Measurements from ENCODE around the gene LEMD1.

- TF ChIP-seq EZH2 (IDR thresholded peaks at IDR 0.05; ENCODE audit: insufficient read depth, poor library complexity, severe bottlenecking) (no peak), EZH2phosphoT487 (IDR thresholded peaks at IDR 0.05; ENCODE audit: insufficient read depth, low read depth) (no peak)
Observed at GRCh38 chr1:205343431-205344065, 78.3 kb downstream of the LEMD1 start.
